Tibial artery (tissue), 4 donors: ENCODE data around the gene IGSF9B.

ENCODE experiments used
- DNase-seq, 2 donors: peaks; one replicate each; pipeline ENCODE4 v3.0.0-alpha.2; 2019
- H3K27ac ChIP-seq, 2 donors: fragments of 200-600 bp; sonication (generic) in 1 of 2; 1 replicate in 1 of 2; 2 replicates in 1 of 2; pipeline ENCODE4 v1.5.1; 2018 to 2019; ENCODE audit warnings: mild to moderate bottlenecking in 1 of 2
- H3K27me3 ChIP-seq, 2 donors: fragments of 200-600 bp; sonication (generic) in 1 of 2; one replicate each; pipeline versions ENCODE4 v1.5.1 to v1.6.0; 2016 to 2019
- H3K36me3 ChIP-seq, 3 donors: fragments of 200-600 bp; sonication (generic) in 2 of 3; one replicate each; pipeline ENCODE4 v1.5.1; 2016 to 2019; ENCODE audit warnings: mild to moderate bottlenecking in 2 of 3
- H3K4me1 ChIP-seq, 4 donors: fragments of 200-600 bp; sonication (generic) in 2 of 4; 1 replicate in 3 of 4; 2 replicates in 1 of 4; pipeline ENCODE4 v1.5.1; 2016 to 2019
- H3K4me3 ChIP-seq, 2 donors: fragments of 200-600 bp; sonication (generic) in 1 of 2; 1 replicate in 1 of 2; 2 replicates in 1 of 2; pipeline ENCODE4 v1.5.1; 2018 to 2019; ENCODE audit warnings: mild to moderate bottlenecking in 2 of 2
- H3K9me3 ChIP-seq, 3 donors: fragments of 200-600 bp; sonication (generic) in 1 of 3; one replicate each; pipeline ENCODE4 v1.5.1; 2016 to 2019
- intact Hi-C: fragments of 100-400 bp; cut with DNase I; formaldehyde crosslinking; loops from one replicate; pipeline ENCODE4 v1.15.0; 2023; ENCODE audit warnings: low total_unique reads
- TF ChIP-seq, protein P1 (sequence below), 2 experiments: fragments of 200-600 bp in 1 of 2; fragments of 450-650 bp in 1 of 2; IDR thresholded peaks; one replicate each; pipeline ENCODE4 v1.5.1; 2017 to 2019; ENCODE audit warnings: antibody characterized with exemption in 2 of 2, mild to moderate bottlenecking in 1 of 2, moderate library complexity in 1 of 2

IGSF9B gene

DNA sequence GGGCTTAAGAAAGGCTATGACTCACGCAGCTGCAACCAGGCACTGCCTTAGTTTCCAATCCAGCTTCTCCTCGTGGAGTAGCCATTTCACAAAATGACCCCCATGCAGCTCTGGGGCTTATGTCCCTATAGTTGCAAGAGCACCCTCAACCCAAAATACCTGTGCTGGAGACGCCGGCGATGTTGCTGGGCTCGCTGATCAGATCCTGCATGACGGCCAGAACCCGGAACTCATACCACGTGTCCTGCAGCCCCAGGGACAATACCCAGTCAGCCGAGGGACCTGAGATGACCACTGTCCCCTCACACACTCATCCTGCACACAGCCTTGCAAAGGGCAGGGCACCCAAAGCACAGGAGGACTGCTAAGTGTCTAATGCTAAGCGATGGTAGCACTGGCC is 32.1 kb downstream of the IGSF9B start:
- H3K27me3 ChIP-seq, result no peaks in the 10 kb centered on the region
- no peak for DNase-seq
- H3K27ac ChIP-seq, result no peak overlapping the region
- intact Hi-C loops, result loop anchor here (5.0 kb wide), 1 partner anchor 218 kb away; no protein-coding TSS in a partner anchor
- no peak overlapping the region for H3K4me3 ChIP-seq
- peaks cover 53 to 77% (median 64%) of the 10 kb centered on the region in 3 donors for H3K36me3 ChIP-seq
- TF ChIP-seq, protein P1, sequence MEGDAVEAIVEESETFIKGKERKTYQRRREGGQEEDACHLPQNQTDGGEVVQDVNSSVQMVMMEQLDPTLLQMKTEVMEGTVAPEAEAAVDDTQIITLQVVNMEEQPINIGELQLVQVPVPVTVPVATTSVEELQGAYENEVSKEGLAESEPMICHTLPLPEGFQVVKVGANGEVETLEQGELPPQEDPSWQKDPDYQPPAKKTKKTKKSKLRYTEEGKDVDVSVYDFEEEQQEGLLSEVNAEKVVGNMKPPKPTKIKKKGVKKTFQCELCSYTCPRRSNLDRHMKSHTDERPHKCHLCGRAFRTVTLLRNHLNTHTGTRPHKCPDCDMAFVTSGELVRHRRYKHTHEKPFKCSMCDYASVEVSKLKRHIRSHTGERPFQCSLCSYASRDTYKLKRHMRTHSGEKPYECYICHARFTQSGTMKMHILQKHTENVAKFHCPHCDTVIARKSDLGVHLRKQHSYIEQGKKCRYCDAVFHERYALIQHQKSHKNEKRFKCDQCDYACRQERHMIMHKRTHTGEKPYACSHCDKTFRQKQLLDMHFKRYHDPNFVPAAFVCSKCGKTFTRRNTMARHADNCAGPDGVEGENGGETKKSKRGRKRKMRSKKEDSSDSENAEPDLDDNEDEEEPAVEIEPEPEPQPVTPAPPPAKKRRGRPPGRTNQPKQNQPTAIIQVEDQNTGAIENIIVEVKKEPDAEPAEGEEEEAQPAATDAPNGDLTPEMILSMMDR (IDR thresholded peaks at IDR 0.05), result no peak
- no peaks in the 10 kb centered on the region for H3K9me3 ChIP-seq
- peaks cover 0 to 16% (median 10%) of the 10 kb centered on the region in 4 donors for H3K4me1 ChIP-seq

GRCh38 chr11:133922078-133922870 is 34.5 kb downstream of the IGSF9B start:
- no peaks in the 10 kb centered on the region for H3K27me3 ChIP-seq
- TF ChIP-seq, protein P1 (IDR thresholded peaks at IDR 0.05), result no peak
- DNase-seq, result no peak
- peaks cover 59 to 95% (median 85%) of the 10 kb centered on the region in 3 donors for H3K36me3 ChIP-seq
- H3K4me3 ChIP-seq, result no peak overlapping the region
- no peaks in the 10 kb centered on the region for H3K9me3 ChIP-seq
- intact Hi-C loops, result no loop called here
- peaks cover 0 to 8% (median 0%) of the 10 kb centered on the region in 4 donors for H3K4me1 ChIP-seq
- H3K27ac ChIP-seq, result no peak overlapping the region

GRCh38 chr11:133921513-133921912 is 35.3 kb downstream of the IGSF9B start:
- H3K4me3 ChIP-seq, result no peak overlapping the region
- H3K36me3 ChIP-seq, result peaks cover 59 to 98% (median 82%) of the 10 kb centered on the region in 3 donors
- no peak overlapping the region for H3K27ac ChIP-seq
- TF ChIP-seq, protein P1 (IDR thresholded peaks at IDR 0.05), result no peak
- intact Hi-C loops, result no loop called here
- DNase-seq, result no peak
- no peaks in the 10 kb centered on the region for H3K9me3 ChIP-seq
- no peaks in the 10 kb centered on the region for H3K27me3 ChIP-seq
- H3K4me1 ChIP-seq, result peaks cover 0 to 8% (median 0%) of the 10 kb centered on the region in 4 donors

DNA sequence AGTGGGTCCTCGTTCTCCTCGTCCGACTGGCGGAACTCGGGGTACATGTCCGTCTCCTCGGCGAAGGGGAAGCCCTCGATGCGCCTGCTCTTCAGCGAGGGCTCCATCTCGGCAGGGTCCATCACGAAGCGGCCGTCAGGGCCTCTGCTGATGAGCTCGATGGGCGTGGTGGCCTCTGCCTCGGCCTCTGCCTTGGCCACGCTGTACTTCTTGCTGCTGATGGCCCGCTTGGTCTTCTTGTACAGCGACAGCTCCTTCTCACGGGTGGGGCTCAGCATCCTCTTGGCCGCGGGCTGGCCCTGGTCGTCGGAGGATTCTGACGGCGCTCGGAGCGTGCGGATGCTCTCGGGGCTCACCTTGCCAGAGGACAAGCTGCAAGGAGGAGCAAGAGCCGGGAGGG is 35.7 kb downstream of the IGSF9B start:
- intact Hi-C loops, result no loop called here
- Histone ChIP-seq H3K4me3 (no peak overlapping the region), H3K27me3 (no peaks in the 10 kb centered on the region), H3K9me3 (no peaks in the 10 kb centered on the region), H3K4me1 (peaks cover 0 to 8% (median 0%) of the 10 kb centered on the region in 4 donors), H3K36me3 (peaks cover 54 to 98% (median 80%) of the 10 kb centered on the region in 3 donors), H3K27ac (no peak overlapping the region)
- TF ChIP-seq, protein P1 (IDR thresholded peaks at IDR 0.05), result no peak
- DNase-seq, result no peak

DNA sequence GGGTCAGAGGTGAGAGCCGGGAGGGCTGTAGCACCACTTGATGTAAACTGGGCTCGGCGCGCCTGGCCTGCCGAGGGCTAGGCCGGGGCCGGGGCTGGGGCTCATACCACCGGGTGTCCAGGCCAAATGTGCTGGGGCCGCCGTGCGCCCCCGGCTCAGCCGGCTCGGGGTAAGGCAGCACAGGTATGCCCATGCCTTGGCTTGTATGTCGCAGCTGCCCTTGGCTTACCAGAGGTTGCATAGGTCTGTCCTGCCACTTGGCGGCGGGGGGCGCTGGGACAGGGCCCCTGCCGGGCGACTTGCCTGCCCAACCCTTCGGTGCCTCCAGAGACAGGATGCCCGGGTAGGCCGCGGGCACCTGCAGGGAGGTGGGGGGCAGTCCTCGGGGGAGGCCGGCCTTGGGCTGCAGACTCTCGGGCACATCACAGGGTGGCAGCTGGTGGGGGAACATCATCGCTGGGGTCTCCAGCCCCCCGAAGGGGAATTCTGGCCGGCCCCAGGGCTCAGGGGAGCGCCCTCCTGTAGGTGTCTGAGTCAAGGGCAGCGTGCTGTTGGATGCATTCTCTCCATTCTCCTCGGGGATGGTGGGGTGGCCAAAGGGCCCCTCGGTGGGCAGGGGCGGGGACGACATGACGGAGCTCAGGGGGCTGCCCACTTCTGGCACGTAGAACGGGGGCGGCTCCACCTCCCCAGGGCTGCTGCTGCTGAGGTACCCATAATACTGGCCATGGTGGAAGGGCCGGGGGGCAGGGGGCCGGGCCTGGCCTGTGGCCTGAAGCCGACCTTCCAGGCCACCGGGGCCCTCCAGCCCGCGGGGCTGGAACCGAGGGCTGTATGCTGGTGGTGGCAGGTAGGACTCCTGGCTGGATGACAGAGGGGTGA is 36.4 kb downstream of the IGSF9B start:
- intact Hi-C loops, result no loop called here
- H3K27me3 ChIP-seq, result no peaks in the 10 kb centered on the region
- H3K9me3 ChIP-seq, result no peaks in the 10 kb centered on the region
- H3K36me3 ChIP-seq, result peaks cover 47 to 98% (median 80%) of the 10 kb centered on the region in 3 donors
- H3K27ac ChIP-seq, result no peak overlapping the region
- H3K4me3 ChIP-seq, result no peak overlapping the region
- no peak for DNase-seq
- H3K4me1 ChIP-seq, result peaks cover 0 to 8% (median 0%) of the 10 kb centered on the region in 4 donors
- TF ChIP-seq, protein P1 (IDR thresholded peaks at IDR 0.05), result no peak
